IMR-90 (cell line): ENCODE results near the gene SCGB1D1. TPM values are rescaled to one million over a fixed set of nuclear protein-coding genes. Genes with fewer than 3 reads are reported as not detected.

Source experiments
- ATAC-seq: fragments of 200-7000 bp; cut with Tn5 transposase; 2 replicates; pipeline ENCODE4 v1.9.1; 2020; ENCODE audit warnings: low read depth, mild to moderate bottlenecking, moderate library complexity
- BruUV-seq: library from RNA; stranded (reverse); fragments of 400-500 nt; replicated peaks from 2 replicates; lab custom pipeline; 2021; lab: Mats Ljungman, UMichigan
- CTCF ChIA-PET: fragments of 300-600 bp; formaldehyde crosslinking; extraction: SDS; loops from one replicate; lab custom pipeline; 2021; ENCODE audit warnings: antibody characterized with exemption; lab: Yijun Ruan, JAX
- POLR2A ChIA-PET: fragments of 300-600 bp; sonication (Branson Sonifier 250); formaldehyde crosslinking; loops from one replicate; lab custom pipeline; 2022; ENCODE audit warnings: antibody characterized with exemption; ENCODE audit not compliant: unreplicated experiment; lab: Charles Lee
- DNase-seq: peaks from one replicate; pipeline ENCODE4 v3.0.0; 2013
- H2AFZ ChIP-seq: replicated peaks from 2 replicates; pipeline ENCODE3; 2013; ENCODE audit warnings: low read length, mild to moderate bottlenecking; ENCODE audit not compliant: poor library complexity
- H2AK5ac ChIP-seq: 2 replicates; pipeline ENCODE4 v1.6.1; 2013; ENCODE audit warnings: low read depth, low read length, inconsistent platforms
- H2AK9ac ChIP-seq: replicated peaks from 2 replicates; pipeline ENCODE3; 2013; ENCODE audit warnings: mild to moderate bottlenecking, low read depth, low read length, moderate library complexity; ENCODE audit not compliant: poor library complexity
- H2BK120ac ChIP-seq: 2 replicates; pipeline ENCODE4 v1.6.1; 2013; ENCODE audit warnings: low read depth, low read length, inconsistent platforms
- H2BK15ac ChIP-seq: 3 replicates; pipeline ENCODE4 v1.6.1; 2013; ENCODE audit warnings: low read depth, low read length, inconsistent platforms
- H2BK20ac ChIP-seq: 2 replicates; pipeline ENCODE4 v1.6.1; 2013; ENCODE audit warnings: low read depth, mild to moderate bottlenecking, inconsistent platforms, low read length, moderate library complexity
- H2BK5ac ChIP-seq: 2 replicates; pipeline ENCODE4 v1.6.1; 2013; ENCODE audit warnings: mild to moderate bottlenecking, low read depth, low read length, inconsistent platforms; ENCODE audit not compliant: poor library complexity, severe bottlenecking
- H3K14ac ChIP-seq: replicated peaks from 2 replicates; pipeline ENCODE4 v1.6.1; 2013; ENCODE audit warnings: low read depth, low read length, inconsistent platforms
- H3K18ac ChIP-seq: 2 replicates; pipeline ENCODE4 v1.6.1; 2013; ENCODE audit warnings: low read depth, low read length, control low read depth
- H3K23ac ChIP-seq: 2 replicates; pipeline ENCODE4 v1.6.1; 2013; ENCODE audit warnings: low read depth, low read length, inconsistent platforms
- H3K27ac ChIP-seq: 2 replicates; pipeline ENCODE4 v1.5.1; 2013; ENCODE audit warnings: mild to moderate bottlenecking, control low read depth, low read length; ENCODE audit not compliant: insufficient read depth
- H3K27me3 ChIP-seq: 2 replicates; pipeline ENCODE4 v1.6.1; 2013; ENCODE audit warnings: low read length; ENCODE audit not compliant: control insufficient read depth, insufficient read depth
- H3K36me3 ChIP-seq: 2 replicates; pipeline ENCODE4 v1.6.1; 2013; ENCODE audit warnings: low read length, mixed read lengths; ENCODE audit not compliant: control insufficient read depth, insufficient read depth
- H3K4ac ChIP-seq: 2 replicates; pipeline ENCODE4 v1.6.1; 2013; ENCODE audit warnings: low read depth, low read length, inconsistent platforms
- H3K4me1 ChIP-seq: 2 replicates; pipeline ENCODE4 v1.6.1; 2013; ENCODE audit warnings: low read length, mixed read lengths; ENCODE audit not compliant: control insufficient read depth, insufficient read depth
- H3K4me2 ChIP-seq: 2 replicates; pipeline ENCODE4 v1.6.1; 2013; ENCODE audit warnings: low read depth, mild to moderate bottlenecking, control low read depth, low read length, moderate library complexity
- H3K4me3 ChIP-seq: 2 replicates; pipeline ENCODE4 v1.5.1; 2013; ENCODE audit warnings: low read depth, mild to moderate bottlenecking, control low read depth, low read length, moderate library complexity; ENCODE audit not compliant: insufficient read depth
- H3K56ac ChIP-seq: 2 replicates; pipeline ENCODE4 v1.6.1; 2013; ENCODE audit warnings: low read length, inconsistent platforms; ENCODE audit not compliant: insufficient read depth; ENCODE audit errors: extremely low read depth
- H3K79me1 ChIP-seq, 2 experiments: 2 replicates each; pipeline ENCODE4 v1.6.1; 2013; ENCODE audit warnings: low read length in 2 of 2, inconsistent platforms in 1 of 2, low read depth in 1 of 2
- H3K9ac ChIP-seq: 2 replicates; pipeline ENCODE4 v1.6.1; 2013; ENCODE audit warnings: low read depth, low read length, control low read depth
- H3K9me1 ChIP-seq: 2 replicates; pipeline ENCODE4 v1.6.1; 2013; ENCODE audit warnings: low read length, inconsistent platforms; ENCODE audit not compliant: insufficient read depth
- H3K9me3 ChIP-seq: 2 replicates; pipeline ENCODE4 v1.6.1; 2013; ENCODE audit warnings: low read length; ENCODE audit not compliant: control insufficient read depth, insufficient read depth
- H4K20me1 ChIP-seq: 2 replicates; pipeline ENCODE4 v1.6.1; 2013; ENCODE audit warnings: low read length, inconsistent platforms; ENCODE audit not compliant: insufficient read depth
- H4K5ac ChIP-seq: 2 replicates; pipeline ENCODE4 v1.6.1; 2013; ENCODE audit warnings: mild to moderate bottlenecking, low read depth, low read length, control low read depth
- H4K8ac ChIP-seq, 2 experiments: 2 replicates each; pipeline ENCODE4 v1.6.1; 2013; ENCODE audit warnings: low read depth in 2 of 2, low read length in 2 of 2, control low read depth in 1 of 2, inconsistent platforms in 1 of 2
- H4K91ac ChIP-seq: 2 replicates; pipeline ENCODE4 v1.6.1; 2013; ENCODE audit warnings: low read depth, low read length, inconsistent platforms; ENCODE audit not compliant: insufficient read depth
- BHLHE40 ChIP-seq: fragments of 150-350 bp; IDR thresholded peaks from 2 replicates; pipeline ENCODE4 v1.6.1; 2016; ENCODE audit warnings: mild to moderate bottlenecking, low read depth, low read length
- CEBPB ChIP-seq: IDR thresholded peaks from 2 replicates; pipeline ENCODE4 v1.6.1; 2012; ENCODE audit warnings: low read depth, low read length, improper control_type of control experiment
- CHD1 ChIP-seq: IDR thresholded peaks from 2 replicates; pipeline ENCODE4 v1.6.1; 2012; ENCODE audit warnings: low read depth, low read length, improper control_type of control experiment
- CTCF ChIP-seq: conservative IDR thresholded peaks from 2 replicates; pipeline ENCODE4 v1.5.1; 2012; ENCODE audit warnings: mild to moderate bottlenecking, low read depth, low read length, improper control_type of control experiment
- FOS ChIP-seq: fragments of 150-350 bp; IDR thresholded peaks from 2 replicates; pipeline ENCODE4 v1.6.1; 2016; ENCODE audit warnings: low read depth, low read length
- MAFK ChIP-seq: IDR thresholded peaks from 2 replicates; pipeline ENCODE4 v1.6.1; 2012; ENCODE audit warnings: low read depth, low read length, improper control_type of control experiment
- MAZ ChIP-seq: IDR thresholded peaks from 2 replicates; pipeline ENCODE4 v1.6.1; 2012; ENCODE audit warnings: low read depth, mild to moderate bottlenecking, low read length, improper control_type of control experiment, moderate library complexity, borderline replicate concordance
- MXI1 ChIP-seq: IDR thresholded peaks from 2 replicates; pipeline ENCODE4 v1.6.1; 2012; ENCODE audit warnings: low read depth, mild to moderate bottlenecking, low read length, moderate library complexity, borderline replicate concordance
- NFE2L2 ChIP-seq: fragments of 150-350 bp; IDR thresholded peaks from 2 replicates; pipeline ENCODE4 v1.6.1; 2016; ENCODE audit warnings: low read depth, mild to moderate bottlenecking, low read length
- POLR2A ChIP-seq: IDR thresholded peaks from 2 replicates; pipeline ENCODE4 v1.6.1; 2012; ENCODE audit warnings: mild to moderate bottlenecking, low read depth, low read length
- RAD21 ChIP-seq: IDR thresholded peaks from 2 replicates; pipeline ENCODE4 v1.6.1; 2012; ENCODE audit warnings: low read length, improper control_type of control experiment
- RCOR1 ChIP-seq: IDR thresholded peaks from 2 replicates; pipeline ENCODE4 v1.6.1; 2012; ENCODE audit warnings: mild to moderate bottlenecking, low read length, improper control_type of control experiment; ENCODE audit not compliant: insufficient replicate concordance
- RFX5 ChIP-seq: IDR thresholded peaks from 2 replicates; pipeline ENCODE4 v1.8.0; 2012; ENCODE audit warnings: low read depth, mild to moderate bottlenecking, low read length, moderate library complexity
- SMC3 ChIP-seq: fragments of 150-350 bp; IDR thresholded peaks from 2 replicates; pipeline ENCODE4 v1.6.1; 2016; ENCODE audit warnings: low read depth, mild to moderate bottlenecking, antibody characterized with exemption, low read length, moderate library complexity
- dilution Hi-C: fragments of 300-500 bp; cut with HindIII; formaldehyde crosslinking; loops from one replicate; pipeline ENCODE4 v1.14.3; 2018; ENCODE audit warnings: low sequenced_read_pairs; ENCODE audit not compliant: unreplicated experiment
- in situ Hi-C: fragments of 300-500 bp; cut with MboI; formaldehyde crosslinking; loops from 3 replicates; pipeline ENCODE4 v1.14.3; 2019; ENCODE audit warnings: low sequenced_read_pairs, inconsistent platforms, mixed read lengths
- intact Hi-C: fragments of 100-400 bp; cut with micrococcal nuclease; formaldehyde crosslinking; loops from 2 replicates; pipeline ENCODE4 v1.10.0; 2022
- polyA plus RNA-seq, 3 experiments: library from polyadenylated mRNA; depleted of rRNA; stranded (reverse); fragments of >200 nt; gene quantifications; 2 replicates each; pipeline ENCODE4 v1.2.3, GENCODE V29; 2012; ENCODE audit warnings: low replicate concordance in 1 of 3
- total RNA-seq: library from RNA; depleted of rRNA; stranded (reverse); fragments of >200 nt; gene quantifications from 2 replicates; pipeline ENCODE4 v1.2.3, GENCODE V29; 2012
- TF ChIP-seq, protein P1 (sequence below): fragments of 150-350 bp; IDR thresholded peaks from 2 replicates; pipeline ENCODE4 v1.6.1; 2017; ENCODE audit warnings: mild to moderate bottlenecking, antibody characterized with exemption, low read length, low read depth
- TF ChIP-seq, protein P2 (sequence below): fragments of 150-350 bp; IDR thresholded peaks from 2 replicates; pipeline ENCODE4 v1.6.1; 2016; ENCODE audit warnings: low read depth, mild to moderate bottlenecking, low read length, moderate library complexity, borderline replicate concordance

SCGB1D1 gene
- total and polyA plus RNA-seq, 2 of the 4 experiments (the other 2 are of a cell fraction), result not detected

DNA sequence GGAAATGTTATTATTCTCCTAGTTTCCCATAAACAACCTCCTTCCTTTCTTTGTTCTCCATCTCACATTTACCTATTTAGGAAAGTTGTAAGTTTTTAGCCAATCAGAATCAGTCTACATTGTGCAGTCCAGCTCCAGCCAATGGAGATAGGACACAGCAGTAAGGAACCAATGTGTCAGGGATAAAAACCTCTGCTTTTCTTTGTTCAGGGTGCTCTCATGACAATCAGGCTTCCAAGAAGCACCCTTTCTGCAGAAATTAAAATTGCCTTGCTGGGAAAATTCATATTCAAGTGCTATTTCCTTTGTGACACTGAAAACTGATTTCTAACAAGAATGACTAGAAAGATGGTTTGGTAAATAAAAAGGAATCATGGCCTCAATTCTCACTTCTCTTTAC lies 33.1 kb downstream of the SCGB1D1 start:
- ChIA-PET POLR2A (no interaction called here), CTCF (no interaction called here)
- DNase-seq (no peak), ATAC-seq (no peak)
- H3K4ac ChIP-seq, result no peak overlapping the region
- no peak overlapping the region for H4K91ac ChIP-seq
- no peak overlapping the region for H3K9ac ChIP-seq
- no peak overlapping the region for H3K18ac ChIP-seq
- dilution Hi-C loops, result no loop called here
- H3K4me3 ChIP-seq, result no peak overlapping the region
- in situ Hi-C loops, result loop anchor here (10.0 kb wide), 1 partner anchor 58 kb away; no protein-coding TSS in a partner anchor
- H3K56ac ChIP-seq, result no peak overlapping the region
- no peaks in the 10 kb centered on the region for H3K4me1 ChIP-seq
- H2AFZ ChIP-seq, result no peak overlapping the region
- no peaks in the 10 kb centered on the region for H3K9me1 ChIP-seq
- no peak for TF ChIP-seq MAZ
- no peak for TF ChIP-seq MAFK
- TF ChIP-seq SMC3, result no peak
- TF ChIP-seq POLR2A, result no peak
- no peak for TF ChIP-seq RCOR1
- TF ChIP-seq CHD1, result no peak
- TF ChIP-seq, protein P1, sequence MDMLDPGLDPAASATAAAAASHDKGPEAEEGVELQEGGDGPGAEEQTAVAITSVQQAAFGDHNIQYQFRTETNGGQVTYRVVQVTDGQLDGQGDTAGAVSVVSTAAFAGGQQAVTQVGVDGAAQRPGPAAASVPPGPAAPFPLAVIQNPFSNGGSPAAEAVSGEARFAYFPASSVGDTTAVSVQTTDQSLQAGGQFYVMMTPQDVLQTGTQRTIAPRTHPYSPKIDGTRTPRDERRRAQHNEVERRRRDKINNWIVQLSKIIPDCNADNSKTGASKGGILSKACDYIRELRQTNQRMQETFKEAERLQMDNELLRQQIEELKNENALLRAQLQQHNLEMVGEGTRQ, result no peak
- TF ChIP-seq RFX5, result no peak
- TF ChIP-seq RAD21, result no peak
- TF ChIP-seq, protein P2, sequence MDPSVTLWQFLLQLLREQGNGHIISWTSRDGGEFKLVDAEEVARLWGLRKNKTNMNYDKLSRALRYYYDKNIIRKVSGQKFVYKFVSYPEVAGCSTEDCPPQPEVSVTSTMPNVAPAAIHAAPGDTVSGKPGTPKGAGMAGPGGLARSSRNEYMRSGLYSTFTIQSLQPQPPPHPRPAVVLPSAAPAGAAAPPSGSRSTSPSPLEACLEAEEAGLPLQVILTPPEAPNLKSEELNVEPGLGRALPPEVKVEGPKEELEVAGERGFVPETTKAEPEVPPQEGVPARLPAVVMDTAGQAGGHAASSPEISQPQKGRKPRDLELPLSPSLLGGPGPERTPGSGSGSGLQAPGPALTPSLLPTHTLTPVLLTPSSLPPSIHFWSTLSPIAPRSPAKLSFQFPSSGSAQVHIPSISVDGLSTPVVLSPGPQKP, result no peak
- TF ChIP-seq CTCF, result no peak
- no peak for TF ChIP-seq BHLHE40
- TF ChIP-seq NFE2L2, result no peak
- TF ChIP-seq MXI1, result no peak
- TF ChIP-seq CEBPB, result no peak
- TF ChIP-seq FOS, result no peak
- H4K5ac ChIP-seq, result no peak overlapping the region
- H4K8ac ChIP-seq, result no peak overlapping the region
- H2BK20ac ChIP-seq, result no peak overlapping the region
- no peak overlapping the region for H2AK9ac ChIP-seq
- H3K9me3 ChIP-seq, result peaks cover 11% of the 10 kb centered on the region
- H3K14ac ChIP-seq, result no peak overlapping the region
- no peaks in the 10 kb centered on the region for H4K20me1 ChIP-seq
- intact Hi-C loops, result no loop called here
- BruUV-seq, result no TSS peak
- H3K23ac ChIP-seq, result no peak overlapping the region
- H2BK15ac ChIP-seq, result no peak overlapping the region
- H3K79me1 ChIP-seq, result no peaks in the 10 kb centered on the region
- no peak overlapping the region for H2BK5ac ChIP-seq
- no peak overlapping the region for H2BK120ac ChIP-seq
- no peaks in the 10 kb centered on the region for H3K36me3 ChIP-seq
- H3K27ac ChIP-seq, result no peak overlapping the region
- H2AK5ac ChIP-seq, result no peak overlapping the region
- H3K27me3 ChIP-seq, result no peaks in the 10 kb centered on the region
- no peak overlapping the region for H3K4me2 ChIP-seq
